PFSK-1 (cell line): ENCODE results near the gene NIBAN1.

ENCODE experiments used
- POLR2AphosphoS5 ChIP-seq: IDR thresholded peaks from 2 replicates; pipeline ENCODE4 v1.6.1; 2012; ENCODE audit warnings: low read depth, mild to moderate bottlenecking, control low read depth, low read length, moderate library complexity
- REST ChIP-seq, 2 experiments: IDR thresholded peaks; 2 replicates each; pipeline versions ENCODE4 v1.6.1 to v1.8.0; 2011 to 2012; ENCODE audit warnings: low read depth in 2 of 2, low read length in 2 of 2, control low read depth in 1 of 2, inconsistent platforms in 1 of 2, mild to moderate bottlenecking in 1 of 2, moderate library complexity in 1 of 2; ENCODE audit not compliant: insufficient read depth in 1 of 2
- SIN3A ChIP-seq: IDR thresholded peaks from 2 replicates; pipeline ENCODE4 v1.6.1; 2012; ENCODE audit warnings: mild to moderate bottlenecking, low read length, moderate library complexity, borderline replicate concordance; ENCODE audit not compliant: insufficient read depth
- TAF1 ChIP-seq: IDR thresholded peaks from 2 replicates; pipeline ENCODE4 v1.6.1; 2012; ENCODE audit warnings: low read length, control low read depth, borderline replicate concordance; ENCODE audit not compliant: insufficient read depth

DNA sequence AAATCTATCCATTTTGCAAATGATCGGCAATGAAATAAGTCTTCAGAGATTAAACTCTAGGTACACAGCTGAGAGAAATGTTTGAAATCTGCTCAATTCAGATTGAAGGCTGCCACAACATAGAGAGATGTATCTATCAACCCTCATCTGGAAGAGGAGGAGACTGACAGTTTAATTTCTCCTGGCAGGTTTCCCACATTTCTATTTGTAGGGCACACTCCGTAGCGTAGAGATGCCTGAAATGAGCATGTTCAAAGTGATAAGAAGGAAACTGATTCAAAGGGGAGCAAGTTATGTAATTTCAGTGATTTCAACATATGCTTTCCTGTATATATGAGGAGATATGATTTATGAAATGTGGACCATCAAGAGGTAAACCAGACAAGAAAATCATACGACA lies 44.1 kb downstream of the NIBAN1 start:
- TF ChIP-seq SIN3A (no peak), REST (IDR thresholded peaks at IDR 0.05; ENCODE audit: insufficient read depth in 1 of 2, low read depth in 2 of 2, low read length in 2 of 2) (no peak), POLR2AphosphoS5 (no peak), TAF1 (no peak)
